KMS-11 (cell line): ENCODE data around the gene GRID1.

Source experiments
- H2AFZ ChIP-seq: fragments of 200-600 bp; sonication (generic); 2 replicates; pipeline ENCODE4 v1.6.1; 2016; ENCODE audit warnings: antibody characterized with exemption, mixed run types, low read depth
- H3K27ac ChIP-seq: fragments of 200-600 bp; sonication (generic); 2 replicates; pipeline ENCODE4 v1.6.1; 2016; ENCODE audit warnings: mild to moderate bottlenecking, mixed run types
- H3K27me3 ChIP-seq: fragments of 200-600 bp; sonication (generic); 2 replicates; pipeline ENCODE4 v1.6.1; 2017; ENCODE audit warnings: mild to moderate bottlenecking, low read depth, mixed run types, moderate library complexity; ENCODE audit not compliant: insufficient read depth
- H3K36me3 ChIP-seq: fragments of 200-600 bp; sonication (generic); 2 replicates; pipeline ENCODE4 v1.6.1; 2017; ENCODE audit warnings: mild to moderate bottlenecking, mixed run types; ENCODE audit not compliant: insufficient read depth
- H3K4me1 ChIP-seq: fragments of 200-600 bp; sonication (generic); 2 replicates; pipeline ENCODE4 v1.6.1; 2016; ENCODE audit warnings: mild to moderate bottlenecking, low read depth, mixed run types; ENCODE audit not compliant: poor library complexity, severe bottlenecking
- H3K4me2 ChIP-seq: fragments of 200-600 bp; sonication (generic); 2 replicates; pipeline ENCODE4 v1.7.0; 2016; ENCODE audit warnings: mild to moderate bottlenecking, mixed run types
- H3K4me3 ChIP-seq: fragments of 200-600 bp; sonication (generic); IDR thresholded peaks from 2 replicates; pipeline ENCODE4 v1.6.1; 2017; ENCODE audit warnings: low read depth, low read length, mixed read lengths; ENCODE audit not compliant: insufficient read depth
- H3K79me2 ChIP-seq: fragments of 200-600 bp; sonication (generic); 2 replicates; pipeline ENCODE4 v1.6.1; 2016; ENCODE audit warnings: low read depth, mixed run types; ENCODE audit not compliant: insufficient read depth
- H3K9ac ChIP-seq: fragments of 200-600 bp; sonication (generic); 2 replicates; pipeline ENCODE4 v1.6.1; 2016; ENCODE audit warnings: mild to moderate bottlenecking, mixed run types
- H4K20me1 ChIP-seq: fragments of 200-600 bp; sonication (generic); 2 replicates; pipeline ENCODE4 v1.6.1; 2016; ENCODE audit warnings: mild to moderate bottlenecking, mixed run types; ENCODE audit not compliant: insufficient read depth
- CTCF ChIP-seq: fragments of 200-600 bp; sonication (generic); conservative IDR thresholded peaks from 2 replicates; pipeline ENCODE4 v1.6.1; 2017; ENCODE audit warnings: low read depth, mild to moderate bottlenecking, antibody characterized with exemption, low read length, moderate library complexity, mixed read lengths

GRID1 gene

GRCh38 chr10:85861513-85862197, 504.9 kb downstream of the GRID1 start:
- Histone ChIP-seq H4K20me1 (no peaks in the 10 kb centered on the region), H3K36me3 (no peaks in the 10 kb centered on the region), H3K4me2 (no peak overlapping the region), H3K79me2 (no peaks in the 10 kb centered on the region), H3K9ac (no peak overlapping the region), H3K4me3 (no peak overlapping the region), H2AFZ (no peak overlapping the region), H3K4me1 (peaks cover 8% of the 10 kb centered on the region), H3K27me3 (no peaks in the 10 kb centered on the region), H3K27ac (no peak overlapping the region)
- TF ChIP-seq CTCF = no peak

- peaks cover under 1% of the 10 kb centered on the region for H3K4me1 ChIP-seq
Observed at GRCh38 chr10:85859859-85860258, 506.7 kb downstream of the GRID1 start.

GRCh38 chr10:85858776-85859515, 507.6 kb downstream of the GRID1 start:
- Histone ChIP-seq H3K79me2 (no peaks in the 10 kb centered on the region), H3K9ac (no peak overlapping the region), H2AFZ (no peak overlapping the region), H3K4me1 (no peaks in the 10 kb centered on the region), H3K4me2 (no peak overlapping the region), H3K36me3 (no peaks in the 10 kb centered on the region), H3K4me3 (no peak overlapping the region), H4K20me1 (no peaks in the 10 kb centered on the region), H3K27me3 (no peaks in the 10 kb centered on the region), H3K27ac (no peak overlapping the region)
- TF ChIP-seq CTCF = no peak

More at GRCh38 chr10:85859859-85860258, 506.7 kb downstream of the GRID1 start:
- Histone ChIP-seq H4K20me1 (no peaks in the 10 kb centered on the region), H3K27me3 (no peaks in the 10 kb centered on the region), H3K4me2 (no peak overlapping the region), H3K9ac (no peak overlapping the region), H3K4me3 (no peak overlapping the region), H3K36me3 (no peaks in the 10 kb centered on the region), H2AFZ (no peak overlapping the region), H3K79me2 (no peaks in the 10 kb centered on the region), H3K27ac (no peak overlapping the region)
- TF ChIP-seq CTCF = no peak

GRCh38 chr10:85857791-85858190, 508.8 kb downstream of the GRID1 start:
- no peak overlapping the region for H2AFZ ChIP-seq
- no peaks in the 10 kb centered on the region for H3K79me2 ChIP-seq
- TF ChIP-seq CTCF = no peak
- H3K4me3 ChIP-seq = no peak overlapping the region
- no peak overlapping the region for H3K27ac ChIP-seq
- no peaks in the 10 kb centered on the region for H3K36me3 ChIP-seq
- H3K9ac ChIP-seq = no peak overlapping the region
- no peaks in the 10 kb centered on the region for H3K4me1 ChIP-seq
- H3K27me3 ChIP-seq = no peaks in the 10 kb centered on the region
- no peak overlapping the region for H3K4me2 ChIP-seq
- H4K20me1 ChIP-seq = no peaks in the 10 kb centered on the region
